Stomach (tissue), 4 donors: ENCODE data around the gene SPATA21.
"Not testable (repeated sequence)": the region's sequence is repeated elsewhere in the genome, so short reads cannot be mapped to it uniquely, and the experiment has no call there.

Experiments used
- EP300 ChIP-seq: sonication (generic); formaldehyde crosslinking; IDR thresholded peaks from one replicate; pipeline ENCODE4 v1.6.1; 2017; ENCODE audit warnings: antibody characterized with exemption
- POLR2A ChIP-seq, 4 donors: fragments of 450-650 bp; IDR thresholded peaks; one replicate each; pipeline ENCODE4 v1.6.1; 2016; ENCODE audit warnings: antibody characterized with exemption in 4 of 4, control low read depth in 2 of 4, mild to moderate bottlenecking in 1 of 4, moderate library complexity in 1 of 4
- POLR2AphosphoS5 ChIP-seq, 3 donors: sonication (generic); formaldehyde crosslinking; IDR thresholded peaks; one replicate each; pipeline ENCODE4 v1.6.1; 2016; ENCODE audit warnings: antibody characterized with exemption in 3 of 3
- TF ChIP-seq, protein P1 (sequence below), 7 experiments: fragments of 450-650 bp in 4 of 7; fragments of 200-600 bp in 3 of 7; sonication (generic) in 3 of 7; IDR thresholded peaks; one replicate each; pipeline ENCODE4 v1.5.1; 2016 to 2019; ENCODE audit warnings: antibody characterized with exemption in 7 of 7, control low read depth in 2 of 7, mild to moderate bottlenecking in 1 of 7

DNA sequence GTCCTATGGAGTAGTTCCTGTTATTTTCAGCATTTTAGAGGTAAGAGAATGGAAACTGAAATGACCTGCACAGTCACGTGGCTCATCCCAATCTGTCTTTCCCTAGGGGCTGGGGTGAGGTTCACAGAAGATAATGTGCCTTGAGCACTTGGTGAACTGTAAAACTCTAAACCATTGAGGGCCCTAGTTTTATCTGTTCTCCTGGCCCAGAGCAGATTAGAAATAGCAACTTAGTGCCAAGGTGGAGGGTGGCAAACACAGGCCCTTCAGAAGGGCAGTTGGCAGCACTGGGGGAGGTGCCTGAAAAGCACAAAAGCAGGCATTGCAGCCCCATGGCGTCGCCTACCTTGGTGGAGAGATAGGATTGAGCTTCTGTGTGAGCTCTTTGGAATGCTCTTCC, 17.7 kb upstream of the SPATA21 start:
- TF ChIP-seq, protein P1, sequence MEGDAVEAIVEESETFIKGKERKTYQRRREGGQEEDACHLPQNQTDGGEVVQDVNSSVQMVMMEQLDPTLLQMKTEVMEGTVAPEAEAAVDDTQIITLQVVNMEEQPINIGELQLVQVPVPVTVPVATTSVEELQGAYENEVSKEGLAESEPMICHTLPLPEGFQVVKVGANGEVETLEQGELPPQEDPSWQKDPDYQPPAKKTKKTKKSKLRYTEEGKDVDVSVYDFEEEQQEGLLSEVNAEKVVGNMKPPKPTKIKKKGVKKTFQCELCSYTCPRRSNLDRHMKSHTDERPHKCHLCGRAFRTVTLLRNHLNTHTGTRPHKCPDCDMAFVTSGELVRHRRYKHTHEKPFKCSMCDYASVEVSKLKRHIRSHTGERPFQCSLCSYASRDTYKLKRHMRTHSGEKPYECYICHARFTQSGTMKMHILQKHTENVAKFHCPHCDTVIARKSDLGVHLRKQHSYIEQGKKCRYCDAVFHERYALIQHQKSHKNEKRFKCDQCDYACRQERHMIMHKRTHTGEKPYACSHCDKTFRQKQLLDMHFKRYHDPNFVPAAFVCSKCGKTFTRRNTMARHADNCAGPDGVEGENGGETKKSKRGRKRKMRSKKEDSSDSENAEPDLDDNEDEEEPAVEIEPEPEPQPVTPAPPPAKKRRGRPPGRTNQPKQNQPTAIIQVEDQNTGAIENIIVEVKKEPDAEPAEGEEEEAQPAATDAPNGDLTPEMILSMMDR (IDR thresholded peaks at IDR 0.05) = not testable (repeated sequence)
- TF ChIP-seq POLR2AphosphoS5 (IDR thresholded peaks at IDR 0.05); POLR2A (IDR thresholded peaks at IDR 0.05); EP300: not testable (repeated sequence)
